Hepatocyte (in vitro differentiated cells): ENCODE measurements around the gene GABRQ. TPM values are rescaled to one million over a fixed set of nuclear protein-coding genes. Genes with fewer than 3 reads are reported as not detected.

ENCODE experiments used
- DNase-seq: peaks from one replicate; pipeline ENCODE4 v3.0.0-alpha.2; 2016; ENCODE audit warnings: low spot score
- H2AFZ ChIP-seq: fragments of 200-600 bp; sonication (generic); 2 replicates; pipeline ENCODE4 v1.6.0; 2016; ENCODE audit warnings: antibody characterized with exemption, mild to moderate bottlenecking
- H3K27ac ChIP-seq: fragments of 200-600 bp; sonication (generic); 2 replicates; pipeline ENCODE4 v1.5.1; 2016; ENCODE audit warnings: mild to moderate bottlenecking
- H3K27me3 ChIP-seq: fragments of 200-600 bp; sonication (generic); 2 replicates; pipeline ENCODE4 v1.6.1; 2016
- H3K36me3 ChIP-seq: fragments of 200-600 bp; sonication (generic); replicated peaks from 2 replicates; pipeline ENCODE4 v1.5.1; 2016; ENCODE audit warnings: low read depth; ENCODE audit not compliant: insufficient read depth
- H3K4me1 ChIP-seq: fragments of 200-600 bp; sonication (generic); 2 replicates; pipeline ENCODE4 v1.5.1; 2016; ENCODE audit warnings: mild to moderate bottlenecking, moderate library complexity; ENCODE audit not compliant: insufficient read depth
- H3K4me2 ChIP-seq: fragments of 200-600 bp; sonication (generic); 2 replicates; pipeline ENCODE4 v1.6.0; 2016
- H3K4me3 ChIP-seq: fragments of 200-600 bp; sonication (generic); 2 replicates; pipeline ENCODE4 v1.5.1; 2016; ENCODE audit warnings: mild to moderate bottlenecking
- H3K79me2 ChIP-seq: fragments of 200-600 bp; sonication (generic); 2 replicates; pipeline ENCODE4 v1.6.0; 2017; ENCODE audit warnings: mild to moderate bottlenecking
- H3K9me2 ChIP-seq: fragments of 200-600 bp; sonication (generic); replicated peaks from 2 replicates; pipeline ENCODE4 v1.6.0; 2017; ENCODE audit warnings: mild to moderate bottlenecking; ENCODE audit not compliant: insufficient read depth
- H3K9me3 ChIP-seq: fragments of 200-600 bp; sonication (generic); 2 replicates; pipeline ENCODE4 v1.5.1; 2016; ENCODE audit warnings: low read depth, mild to moderate bottlenecking
- H4K20me1 ChIP-seq: fragments of 200-600 bp; sonication (generic); 2 replicates; pipeline ENCODE4 v1.6.0; 2016; ENCODE audit warnings: mild to moderate bottlenecking; ENCODE audit not compliant: insufficient read depth, poor library complexity, severe bottlenecking
- EZH2 ChIP-seq: fragments of 200-600 bp; sonication (generic); IDR thresholded peaks from 2 replicates; pipeline ENCODE4 v1.6.1; 2016; ENCODE audit warnings: antibody characterized with exemption, mild to moderate bottlenecking, borderline replicate concordance
- EZH2phosphoT487 ChIP-seq: fragments of 200-600 bp; sonication (generic); IDR thresholded peaks from one replicate; pipeline ENCODE4 v1.6.1; 2018; ENCODE audit warnings: antibody characterized with exemption, mild to moderate bottlenecking, low read depth, moderate library complexity; ENCODE audit not compliant: unreplicated experiment, severe bottlenecking
- WGBS: methylation state at CpG from one replicate; pipeline ENCODE4 v1.1.6; 2016; ENCODE audit warnings: low lambda C conversion rate; ENCODE audit errors: missing lambda C conversion rate; 5-methylcytosine and 5-hydroxymethylcytosine counted together
- polyA plus RNA-seq: library from polyadenylated mRNA; unstranded; fragments of >200 nt; fragmentation: Nextera tagmentation; extraction: Ambion mirVana; gene quantifications from 2 replicates; pipeline ENCODE4 v1.2.1, GENCODE V29; 2016
- total RNA-seq: library from RNA; depleted of rRNA; stranded (reverse); fragments of >200 nt; gene quantifications from 2 replicates; pipeline ENCODE4 v1.2.3, GENCODE V29; 2014
- TF ChIP-seq, protein P1 (sequence below): fragments of 200-600 bp; sonication (generic); IDR thresholded peaks from 2 replicates; pipeline ENCODE4 v1.5.1; 2016; ENCODE audit warnings: antibody characterized with exemption, mild to moderate bottlenecking; ENCODE audit not compliant: poor library complexity

The GABRQ gene
- total and polyA plus RNA-seq, 2 experiments from 2014 or later, result 0.60 TPM; not detected in 1

DNA sequence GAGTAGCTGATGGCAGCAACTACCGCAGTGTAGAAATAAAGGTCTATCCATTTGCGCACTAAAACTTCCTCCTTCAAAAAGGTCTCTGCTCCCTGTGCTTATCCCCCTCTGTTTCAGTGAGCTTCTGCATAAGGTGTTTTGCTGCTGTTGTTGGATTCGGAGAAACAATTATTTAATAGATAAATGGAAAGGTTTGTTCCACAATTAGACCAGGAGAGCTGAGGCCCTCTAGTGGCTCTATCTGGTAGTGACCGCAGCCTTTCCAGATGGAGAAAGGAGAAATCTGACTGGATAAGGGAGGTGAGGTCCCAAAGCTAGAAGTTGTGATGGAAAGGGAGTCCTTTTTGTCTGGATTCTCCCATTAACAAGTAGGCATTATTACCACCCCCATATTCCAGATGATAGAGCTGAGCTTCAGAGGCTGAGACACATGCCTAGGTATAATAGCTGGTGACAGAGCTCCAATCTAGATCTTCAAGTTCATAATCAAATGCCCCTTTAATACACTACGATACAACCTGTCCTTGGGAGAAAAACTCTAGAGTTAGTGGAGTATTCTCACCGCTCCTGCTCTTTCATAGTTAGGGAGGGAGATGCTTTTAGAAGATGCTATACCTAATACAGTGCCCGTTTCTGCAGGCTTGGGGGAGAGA is 5.1 kb upstream of the GABRQ start:
- Histone ChIP-seq H3K27ac (no peak overlapping the region), H3K9me3 (no peaks in the 10 kb centered on the region), H3K4me3 (no peak overlapping the region), H3K36me3 (no peaks in the 10 kb centered on the region), H4K20me1 (no peaks in the 10 kb centered on the region), H2AFZ (no peak overlapping the region), H3K9me2 (no peaks in the 10 kb centered on the region), H3K4me1 (no peaks in the 10 kb centered on the region), H3K27me3 (peaks cover 15% of the 10 kb centered on the region), H3K79me2 (no peaks in the 10 kb centered on the region), H3K4me2 (no peak overlapping the region)
- DNase-seq, result peak; percentile 55
- WGBS, result 63% methylated on average over 7 of the region's 7 CpGs
- no peak for TF ChIP-seq EZH2phosphoT487
- TF ChIP-seq, protein P1, sequence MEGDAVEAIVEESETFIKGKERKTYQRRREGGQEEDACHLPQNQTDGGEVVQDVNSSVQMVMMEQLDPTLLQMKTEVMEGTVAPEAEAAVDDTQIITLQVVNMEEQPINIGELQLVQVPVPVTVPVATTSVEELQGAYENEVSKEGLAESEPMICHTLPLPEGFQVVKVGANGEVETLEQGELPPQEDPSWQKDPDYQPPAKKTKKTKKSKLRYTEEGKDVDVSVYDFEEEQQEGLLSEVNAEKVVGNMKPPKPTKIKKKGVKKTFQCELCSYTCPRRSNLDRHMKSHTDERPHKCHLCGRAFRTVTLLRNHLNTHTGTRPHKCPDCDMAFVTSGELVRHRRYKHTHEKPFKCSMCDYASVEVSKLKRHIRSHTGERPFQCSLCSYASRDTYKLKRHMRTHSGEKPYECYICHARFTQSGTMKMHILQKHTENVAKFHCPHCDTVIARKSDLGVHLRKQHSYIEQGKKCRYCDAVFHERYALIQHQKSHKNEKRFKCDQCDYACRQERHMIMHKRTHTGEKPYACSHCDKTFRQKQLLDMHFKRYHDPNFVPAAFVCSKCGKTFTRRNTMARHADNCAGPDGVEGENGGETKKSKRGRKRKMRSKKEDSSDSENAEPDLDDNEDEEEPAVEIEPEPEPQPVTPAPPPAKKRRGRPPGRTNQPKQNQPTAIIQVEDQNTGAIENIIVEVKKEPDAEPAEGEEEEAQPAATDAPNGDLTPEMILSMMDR, result peak; percentile 68

DNA sequence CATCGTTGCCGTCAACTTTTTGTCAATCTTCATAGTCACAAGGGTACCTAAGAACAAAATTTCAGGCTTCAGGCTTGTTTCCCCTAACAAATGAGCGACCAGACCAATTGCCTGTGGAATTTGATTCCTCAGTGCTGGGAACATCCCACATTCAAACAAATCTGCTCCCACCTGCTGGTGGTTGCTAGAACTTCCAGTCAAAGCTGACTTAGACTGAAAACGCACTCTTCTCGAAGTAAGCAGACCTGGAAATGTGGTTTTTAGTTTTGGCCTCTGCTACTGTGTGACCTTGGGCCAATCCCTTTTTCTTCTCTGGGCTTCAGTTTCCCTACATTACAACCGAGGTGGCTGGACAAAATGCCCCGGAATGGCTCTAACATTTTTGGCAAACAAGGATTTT is 1.8 kb upstream of the GABRQ start:
- Histone ChIP-seq H3K9me2 (no peaks in the 10 kb centered on the region), H3K4me1 (no peaks in the 10 kb centered on the region), H3K79me2 (no peaks in the 10 kb centered on the region), H3K36me3 (no peaks in the 10 kb centered on the region), H4K20me1 (no peaks in the 10 kb centered on the region), H3K4me3 (no peak overlapping the region), H3K4me2 (no peak overlapping the region), H3K9me3 (no peaks in the 10 kb centered on the region), H2AFZ (no peak overlapping the region), H3K27me3 (peaks cover 21% of the 10 kb centered on the region), H3K27ac (no peak overlapping the region)
- DNase-seq, result peak; percentile 58
- TF ChIP-seq EZH2phosphoT487, result no peak
- TF ChIP-seq, protein P1, result peak; percentile 53
- WGBS, result 40% methylated on average over 7 of the region's 7 CpGs

- Histone ChIP-seq H4K20me1 (no peaks in the 10 kb centered on the region), H3K4me1 (no peaks in the 10 kb centered on the region), H3K36me3 (no peaks in the 10 kb centered on the region), H3K9me3 (no peaks in the 10 kb centered on the region), H3K9me2 (no peaks in the 10 kb centered on the region), H3K79me2 (no peaks in the 10 kb centered on the region), H3K4me3 (no peak overlapping the region), H3K27ac (no peak overlapping the region), H3K4me2 (peak overlapping the region; percentile 69), H2AFZ (no peak overlapping the region), H3K27me3 (peaks cover 21% of the 10 kb centered on the region)
- WGBS, result 58% methylated on average over 23 of the region's 23 CpGs
- TF ChIP-seq EZH2phosphoT487, result no peak
- TF ChIP-seq, protein P1, result no peak
- TF ChIP-seq EZH2, result no peak
- DNase-seq, result no peak
Observed at GRCh38 chrX:152638443-152638904, 779 bp downstream of the GABRQ start.
